GM19468 (cell line): ENCODE results near the gene UTRN.

Experiments used
- ATAC-seq: cut with Tn5 transposase; IDR thresholded peaks from one replicate; pipeline ENCODE4 v1.9.1; 2021; ENCODE audit warnings: mild to moderate bottlenecking, moderate library complexity, moderate number of reproducible peaks; ENCODE audit not compliant: unreplicated experiment; ENCODE audit errors: extremely low read depth

UTRN gene

DNA sequence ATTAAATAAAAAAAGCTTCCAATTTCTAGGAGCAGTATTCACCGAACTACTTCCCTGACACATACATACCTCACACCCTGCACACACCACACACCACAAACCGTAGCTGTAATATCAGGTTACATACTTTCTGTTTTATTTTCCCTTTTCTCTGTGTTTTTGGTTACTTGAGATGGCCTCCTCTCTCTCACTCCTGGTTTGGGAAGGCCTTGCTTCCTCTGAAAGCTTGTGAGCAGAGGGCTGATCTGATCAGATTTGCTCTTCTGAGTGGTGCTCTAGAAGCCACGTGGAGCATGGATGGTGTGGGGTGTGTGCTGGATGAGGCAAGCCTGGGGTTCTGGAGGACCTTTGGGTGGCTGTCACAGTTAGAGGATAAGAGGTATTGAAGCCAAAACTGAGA, 20.9 kb downstream of the UTRN start:
- ATAC-seq: peak; percentile 68

DNA sequence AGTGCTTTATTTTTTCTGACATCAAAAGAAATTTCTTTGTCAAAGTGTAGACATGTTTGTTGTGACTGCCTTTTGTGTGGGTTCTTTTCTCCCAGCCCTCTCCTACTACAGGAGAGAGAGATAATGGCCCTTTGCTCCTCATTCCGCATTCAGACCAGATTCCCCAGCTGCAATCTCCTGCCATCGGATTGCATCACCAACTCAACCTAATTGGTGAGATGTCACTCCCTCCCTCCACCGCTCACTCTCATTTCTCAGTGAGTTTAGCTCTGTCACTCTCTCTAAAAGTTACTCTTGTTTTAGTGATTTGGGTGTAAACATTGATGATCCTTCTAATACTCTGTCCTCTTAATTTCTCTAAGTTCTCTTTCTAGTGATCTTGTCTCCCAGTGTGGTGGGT, 22.7 kb downstream of the UTRN start:
- no peak for ATAC-seq

GRCh38 chr6:144310765-144311164, 25.6 kb downstream of the UTRN start:
- no peak for ATAC-seq

- no peak for ATAC-seq
Observed at GRCh38 chr6:144311361-144311760, 26.2 kb downstream of the UTRN start.

- ATAC-seq: no peak
Observed at GRCh38 chr6:144314003-144314485, 28.9 kb downstream of the UTRN start.

DNA sequence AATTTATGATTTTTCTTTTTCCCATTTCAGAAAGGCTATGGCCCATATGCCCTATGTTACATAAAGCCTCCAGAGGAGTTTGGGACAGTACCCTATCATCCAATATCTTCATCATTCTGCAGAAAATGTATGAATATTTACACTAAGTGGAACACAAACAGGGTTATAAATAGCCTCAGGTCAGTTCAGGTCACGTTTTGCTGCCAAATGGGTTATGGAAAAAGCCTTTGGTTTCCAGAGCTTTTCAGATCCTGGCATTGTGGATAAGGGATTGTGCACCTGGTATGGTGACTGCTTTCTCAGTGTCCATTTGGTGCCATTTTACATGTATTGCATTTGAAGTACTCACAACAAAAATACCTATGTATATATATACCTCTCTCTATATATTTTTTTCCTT, 29.4 kb downstream of the UTRN start:
- no peak for ATAC-seq

DNA sequence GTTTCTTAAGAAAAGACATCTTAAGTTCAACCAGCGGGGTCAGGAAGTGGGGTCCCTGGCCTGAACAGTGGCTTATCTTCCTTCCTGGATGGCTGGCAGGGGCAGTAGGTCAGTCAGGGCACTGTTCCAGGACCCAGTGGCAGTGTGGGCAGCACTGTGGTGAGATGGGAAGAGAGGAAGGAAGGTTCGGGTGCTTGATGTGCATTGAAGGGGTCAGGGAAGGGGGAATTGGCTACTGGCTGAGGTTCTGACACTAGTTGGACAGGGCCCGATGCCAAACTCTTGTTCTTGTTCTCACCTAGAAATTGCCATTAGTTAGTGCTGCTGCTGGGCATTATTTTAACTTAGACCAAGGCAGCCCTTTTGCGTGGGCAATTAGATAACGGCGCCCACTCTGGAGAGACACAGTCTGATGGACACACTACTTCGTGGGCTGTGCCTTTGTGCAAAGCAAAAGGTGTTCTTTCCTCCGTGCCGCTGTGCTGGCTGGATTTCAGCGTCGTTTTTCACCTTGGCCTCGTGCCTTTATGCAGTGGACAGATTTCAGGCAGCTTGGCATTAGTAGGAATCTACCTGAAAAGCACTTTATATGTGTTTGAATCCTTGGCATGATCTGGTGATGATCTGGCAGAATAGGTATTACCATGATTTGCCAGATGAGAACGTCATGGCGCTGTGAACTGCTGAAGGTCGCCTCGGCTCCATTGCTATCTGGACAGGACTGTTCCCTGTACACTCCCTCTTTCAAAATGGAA, 30.3 kb downstream of the UTRN start:
- no peak for ATAC-seq

GRCh38 chr6:144315981-144316861, 31.1 kb downstream of the UTRN start:
- peak; percentile 35 for ATAC-seq

GRCh38 chr6:144316862-144317195, 31.7 kb downstream of the UTRN start:
- no peak for ATAC-seq

GRCh38 chr6:144317736-144318135, 32.6 kb downstream of the UTRN start:
- no peak for ATAC-seq

DNA sequence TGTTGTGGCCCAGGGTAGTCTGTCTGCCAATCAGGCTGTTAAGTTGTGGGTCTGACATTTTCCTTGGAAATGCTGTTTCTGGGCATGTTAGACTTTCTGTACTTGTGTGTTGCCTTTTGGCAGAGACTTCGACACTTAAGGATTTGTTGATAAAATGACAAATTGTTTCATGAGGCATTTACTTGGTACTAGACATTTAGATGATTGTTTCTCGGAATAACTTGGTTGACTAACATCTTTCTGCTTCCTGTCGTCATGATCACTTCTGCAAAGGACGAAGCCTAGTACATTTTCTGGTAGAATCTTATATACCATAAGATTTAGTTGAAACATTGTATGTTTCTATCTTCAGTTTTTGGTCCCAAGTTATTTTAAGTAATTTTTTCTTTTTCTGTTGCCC, 34.1 kb downstream of the UTRN start:
- no peak for ATAC-seq

DNA sequence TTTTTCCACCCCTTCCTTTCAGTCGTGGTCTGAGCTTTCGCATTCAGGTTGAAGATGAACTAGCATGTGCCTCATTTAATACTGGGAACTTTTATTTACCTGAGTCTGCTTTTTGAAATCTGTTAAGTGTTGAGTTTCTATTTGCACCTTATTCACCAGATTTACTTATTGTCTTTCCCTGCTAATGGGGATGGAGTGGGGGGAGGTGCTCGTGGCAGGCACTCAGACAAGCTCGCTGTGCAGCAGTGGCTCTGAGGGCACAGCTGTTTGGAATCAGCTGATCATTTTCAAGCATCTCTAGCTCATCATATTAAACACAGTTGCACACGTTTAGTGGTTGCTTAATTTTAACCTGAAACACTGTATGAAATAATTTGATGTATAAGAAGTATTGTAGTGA, 35.6 kb downstream of the UTRN start:
- no peak for ATAC-seq

DNA sequence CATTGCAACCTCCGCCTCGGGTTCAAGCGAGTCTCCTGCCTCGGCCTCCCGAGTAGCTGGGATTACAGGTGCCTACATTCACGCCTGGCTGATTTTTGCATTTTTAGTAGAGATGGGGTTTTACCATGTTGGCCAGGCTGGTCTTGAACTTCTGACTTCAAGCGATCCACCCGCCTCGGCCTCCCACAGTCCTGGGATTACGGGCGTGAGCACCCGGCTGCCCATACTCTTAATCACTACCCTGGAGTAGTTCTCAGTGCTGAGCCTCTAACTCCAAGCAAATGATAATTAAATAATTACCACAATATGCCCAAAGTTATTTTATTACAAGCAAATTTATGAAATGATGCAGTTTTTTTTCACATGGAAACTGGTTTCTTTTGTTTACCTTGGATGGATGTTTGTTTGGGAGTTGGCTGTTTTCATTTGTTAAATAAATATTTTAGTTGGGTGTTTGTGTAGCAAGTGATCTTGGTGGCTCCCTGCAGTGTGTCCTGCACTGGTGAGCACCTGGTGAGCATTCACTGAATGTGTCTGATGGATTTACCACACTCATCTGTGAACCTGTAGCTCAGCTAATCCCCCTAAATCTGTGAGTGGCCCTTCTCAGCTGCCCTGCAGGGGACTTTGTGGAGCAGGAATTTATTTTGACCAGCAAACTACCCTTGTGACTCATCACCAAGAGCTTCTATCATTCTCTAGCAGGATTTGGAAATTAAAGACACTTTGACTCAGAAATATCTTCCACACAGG, 36.9 kb downstream of the UTRN start:
- ATAC-seq: no peak

DNA sequence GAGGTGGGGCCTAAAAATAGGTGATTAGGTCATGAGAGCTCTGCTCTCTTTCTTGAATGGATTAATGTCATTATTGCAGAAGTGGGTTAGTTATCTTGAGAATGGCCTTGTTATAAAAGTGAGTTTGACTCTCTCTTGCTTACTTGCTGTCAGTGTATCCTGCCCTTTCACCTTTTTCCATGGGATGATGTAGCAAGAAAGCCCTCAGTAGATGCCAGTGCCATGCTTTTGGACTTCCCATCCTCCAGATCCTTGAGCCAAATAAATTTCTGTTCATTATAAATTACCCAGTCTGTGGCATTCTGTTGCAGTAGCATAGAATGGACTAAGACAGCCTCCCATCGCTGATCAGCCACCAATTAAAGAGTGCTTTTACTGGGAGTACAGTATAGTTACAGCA, 40.1 kb downstream of the UTRN start:
- no peak for ATAC-seq

GRCh38 chr6:144326393-144326792, 41.3 kb downstream of the UTRN start:
- ATAC-seq: no peak

DNA sequence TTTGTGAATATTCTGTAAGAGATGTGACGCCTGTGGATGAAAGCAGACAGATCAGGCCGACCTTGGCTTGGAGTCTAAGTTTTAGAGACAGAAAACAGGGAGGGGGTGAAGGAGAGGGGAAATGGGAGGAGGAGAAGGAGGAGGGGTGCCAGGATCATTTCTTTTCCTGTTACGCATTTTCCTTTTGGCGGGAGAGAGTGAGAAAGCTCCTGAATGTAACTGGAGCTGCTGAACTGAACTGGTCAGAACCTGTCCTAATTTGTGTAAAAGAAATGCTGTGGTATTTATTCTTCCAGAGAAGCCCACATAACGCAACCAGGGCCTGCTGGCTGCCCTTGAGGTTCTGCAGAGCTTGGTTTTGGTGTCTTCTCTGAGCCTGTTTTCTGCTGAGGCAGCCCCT, 41.9 kb downstream of the UTRN start:
- no peak for ATAC-seq

DNA sequence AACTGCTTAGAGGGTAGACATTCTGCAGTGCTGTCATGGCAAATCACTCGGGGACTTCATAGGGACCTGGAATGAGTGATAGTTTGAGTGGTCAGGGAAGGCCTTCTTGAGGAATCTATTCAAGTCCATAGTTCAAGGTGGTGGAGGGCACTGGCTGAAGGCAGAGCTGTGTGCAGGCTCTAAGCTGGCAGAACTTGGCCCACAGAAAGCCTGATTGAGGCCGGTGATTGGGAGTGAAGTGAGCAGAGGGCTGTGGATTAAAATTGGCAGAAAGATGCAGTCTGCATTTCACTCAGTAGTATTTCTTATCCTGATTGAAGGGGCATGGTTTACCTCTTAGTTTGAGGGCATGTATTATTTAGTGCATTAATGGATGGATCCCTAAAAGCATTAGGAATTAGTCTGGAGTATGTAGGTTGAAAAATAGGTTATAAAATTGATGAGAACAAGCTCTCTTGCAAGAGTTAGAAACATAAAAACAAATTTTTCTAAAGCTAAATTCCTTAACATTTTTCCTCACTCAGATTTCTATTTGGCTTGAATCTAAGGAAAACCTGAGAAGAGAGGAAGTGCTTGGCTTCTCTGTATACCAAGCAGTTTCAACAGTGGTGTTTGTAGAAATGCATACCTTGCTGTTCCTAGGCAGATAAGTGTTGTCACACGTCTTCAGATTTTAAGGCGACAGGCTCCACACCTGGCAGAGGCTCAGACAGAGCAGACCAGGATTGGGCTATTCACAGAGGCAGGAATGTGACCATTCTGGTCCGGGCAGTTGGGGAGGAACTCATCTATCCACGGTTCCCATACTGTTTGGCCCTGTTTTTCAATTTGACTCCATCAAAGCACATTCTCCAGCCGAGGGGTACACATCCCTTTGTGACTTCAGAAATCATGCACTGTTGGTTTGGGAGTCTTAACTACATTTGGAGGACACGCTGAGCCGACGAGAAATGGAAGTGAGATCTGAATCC, 45.2 kb downstream of the UTRN start:
- no peak for ATAC-seq

DNA sequence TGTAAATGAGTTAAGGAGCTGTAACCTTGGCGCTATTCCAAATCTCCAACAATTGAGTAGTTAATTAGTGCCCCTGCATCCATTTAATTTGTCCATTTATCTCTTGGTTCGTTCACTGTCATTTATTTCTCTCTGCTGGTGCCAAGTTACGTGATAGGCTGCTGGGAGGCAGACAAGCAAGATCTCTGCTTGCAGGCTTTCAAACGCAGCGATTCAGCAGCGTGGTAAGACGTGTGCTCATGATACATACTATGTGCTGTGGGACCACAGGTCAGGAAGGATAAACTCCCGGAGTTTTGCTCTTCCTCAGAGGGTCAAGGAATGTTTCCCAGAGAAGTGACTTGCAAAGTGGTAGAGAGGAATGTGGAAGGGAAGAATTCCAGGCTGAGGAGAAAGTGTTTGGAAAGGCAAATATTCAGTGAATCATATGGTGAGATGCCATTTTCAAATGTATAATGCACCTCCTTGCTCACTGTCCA, 46.4 kb downstream of the UTRN start:
- no peak for ATAC-seq

DNA sequence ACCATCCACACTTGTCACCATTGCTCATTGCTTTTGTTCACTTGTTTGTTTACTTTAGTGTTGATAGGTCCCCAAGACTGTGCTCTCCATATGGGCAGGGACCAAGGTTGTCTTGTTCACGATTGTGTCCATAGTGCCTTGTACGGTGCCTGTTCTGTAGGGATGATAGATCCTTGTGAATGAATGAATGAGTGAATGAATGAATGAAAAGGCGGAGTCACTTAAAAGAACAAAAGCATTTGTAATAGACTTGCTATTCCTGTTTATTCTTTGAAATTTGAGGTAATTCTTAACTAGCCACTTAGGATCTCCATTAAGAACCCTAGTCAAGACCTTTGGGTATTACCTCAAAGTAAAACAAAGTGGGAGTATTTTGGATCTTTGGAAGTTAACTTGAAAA, 47.0 kb downstream of the UTRN start:
- no peak for ATAC-seq
